Neural cell (in vitro differentiated cells): ENCODE results near the gene TRIM62. TPM values are rescaled to one million over a fixed set of nuclear protein-coding genes. Genes with fewer than 3 reads are reported as not detected.

ENCODE experiments used
- H2AFZ ChIP-seq: fragments of 200-600, 300-800 bp; sonication (generic), shearing (Covaris generic); 2 replicates; pipeline ENCODE4 v1.6.0; 2014; ENCODE audit warnings: low read depth, mild to moderate bottlenecking, antibody characterized with exemption, low read length, moderate library complexity
- H3F3A ChIP-seq: fragments of 200-600 bp; shearing (Covaris generic); 2 replicates; pipeline ENCODE4 v1.6.1; 2016; ENCODE audit warnings: mild to moderate bottlenecking, moderate library complexity, mixed read lengths, antibody characterized with exemption, low read length; ENCODE audit not compliant: insufficient read depth, poor library complexity, severe bottlenecking
- H3K27ac ChIP-seq: fragments of 200-600, 300-800 bp; sonication (generic), shearing (Covaris generic); 2 replicates; pipeline ENCODE4 v1.5.1; 2014; ENCODE audit warnings: mild to moderate bottlenecking, low read length, moderate library complexity
- H3K27me3 ChIP-seq: fragments of 300-800, 200-600 bp; sonication (generic), shearing (Covaris generic); 2 replicates; pipeline ENCODE4 v1.6.0; 2014; ENCODE audit warnings: mild to moderate bottlenecking, low read depth, low read length, moderate library complexity; ENCODE audit not compliant: insufficient read depth
- H3K36me3 ChIP-seq: fragments of 300-800, 200-600 bp; sonication (generic), shearing (Covaris generic); 2 replicates; pipeline ENCODE4 v1.5.1; 2014; ENCODE audit warnings: mild to moderate bottlenecking, antibody characterized with exemption, low read length, moderate library complexity; ENCODE audit not compliant: insufficient read depth
- H3K4me2 ChIP-seq: fragments of 300-800, 200-600 bp; sonication (generic), shearing (Covaris generic); 2 replicates; pipeline ENCODE4 v1.6.0; 2014; ENCODE audit warnings: mild to moderate bottlenecking, low read length
- H3K4me3 ChIP-seq: fragments of 300-800, 200-600 bp; sonication (generic), shearing (Covaris generic); 2 replicates; pipeline ENCODE4 v1.5.1; 2014; ENCODE audit warnings: mild to moderate bottlenecking, low read length, moderate library complexity
- H3K79me2 ChIP-seq: fragments of 200-600 bp; shearing (Covaris generic); replicated peaks from 2 replicates; pipeline ENCODE4 v1.6.0; 2014; ENCODE audit warnings: mild to moderate bottlenecking, low read length, moderate library complexity; ENCODE audit not compliant: insufficient read depth
- H3K9ac ChIP-seq: fragments of 300-800, 200-600 bp; sonication (generic), shearing (Covaris generic); 2 replicates; pipeline ENCODE4 v1.6.1; 2016; ENCODE audit warnings: mild to moderate bottlenecking, low read length, mixed read lengths
- H3K9me2 ChIP-seq: fragments of 200-600 bp; shearing (Covaris generic); 2 replicates; pipeline ENCODE4 v1.6.1; 2016; ENCODE audit warnings: mild to moderate bottlenecking, low read length, mixed read lengths; ENCODE audit not compliant: insufficient read depth
- H3K9me3 ChIP-seq: fragments of 200-600, 300-800 bp; sonication (generic), shearing (Covaris generic); 2 replicates; pipeline ENCODE4 v1.6.1; 2016; ENCODE audit warnings: mild to moderate bottlenecking, mixed run types, low read length, moderate library complexity, mixed read lengths
- H4K20me1 ChIP-seq: fragments of 200-600 bp; shearing (Covaris generic); 2 replicates; pipeline ENCODE4 v1.6.1; 2016; ENCODE audit warnings: mild to moderate bottlenecking, mixed run types; ENCODE audit not compliant: insufficient read depth
- CTCF ChIP-seq: fragments of 450-650 bp; IDR thresholded peaks from 2 replicates; pipeline ENCODE4 v1.5.1; 2014; ENCODE audit warnings: antibody characterized with exemption, mild to moderate bottlenecking, moderate library complexity; ENCODE audit not compliant: poor library complexity, severe bottlenecking
- EP300 ChIP-seq: fragments of 450-650 bp; conservative IDR thresholded peaks from 2 replicates; pipeline ENCODE4 v1.6.1; 2014; ENCODE audit warnings: antibody characterized with exemption, mild to moderate bottlenecking, moderate library complexity; ENCODE audit not compliant: poor library complexity, severe bottlenecking
- EZH2 ChIP-seq: fragments of 200-600, 300-800 bp; shearing (Covaris generic), sonication (generic); IDR thresholded peaks from 2 replicates; pipeline ENCODE4 v1.6.1; 2014; ENCODE audit warnings: antibody characterized with exemption, low read length, borderline replicate concordance, mild to moderate bottlenecking; ENCODE audit not compliant: insufficient read depth, poor library complexity, severe bottlenecking
- MXI1 ChIP-seq: fragments of 450-650 bp; conservative IDR thresholded peaks from 2 replicates; pipeline ENCODE4 v1.6.1; 2014; ENCODE audit warnings: antibody characterized with exemption, mild to moderate bottlenecking; ENCODE audit not compliant: poor library complexity, severe bottlenecking
- POLR2AphosphoS5 ChIP-seq: IDR thresholded peaks from 2 replicates; pipeline ENCODE4 v1.6.1; 2012
- RAD21 ChIP-seq: fragments of 450-650 bp; conservative IDR thresholded peaks from 2 replicates; pipeline ENCODE4 v1.6.1; 2014; ENCODE audit warnings: antibody characterized with exemption, mild to moderate bottlenecking, moderate library complexity
- SMC3 ChIP-seq: fragments of 450-650 bp; conservative IDR thresholded peaks from 2 replicates; pipeline ENCODE4 v1.6.1; 2014; ENCODE audit warnings: antibody characterized with exemption, mild to moderate bottlenecking, moderate library complexity; ENCODE audit not compliant: poor library complexity
- TAF1 ChIP-seq: IDR thresholded peaks from 2 replicates; pipeline ENCODE4 v1.6.1; 2012; ENCODE audit warnings: low read depth
- polyA plus RNA-seq: library from polyadenylated mRNA; depleted of rRNA; stranded (reverse); fragments of >200 nt; gene quantifications from 2 replicates; pipeline ENCODE4 v1.2.3, GENCODE V29; 2014
- TF ChIP-seq, protein P1 (sequence below): IDR thresholded peaks from 2 replicates; pipeline ENCODE4 v1.6.1; 2012; ENCODE audit warnings: borderline replicate concordance

TRIM62 gene
- polyA plus RNA-seq, 1 donor from 2014 or later: 4.3 TPM

- Histone ChIP-seq H3K9me3 (no peaks in the 10 kb centered on the region), H3K4me2 (no peak overlapping the region), H3K27me3 (no peaks in the 10 kb centered on the region), H3K79me2 (no peaks in the 10 kb centered on the region), H4K20me1 (no peaks in the 10 kb centered on the region), H2AFZ (no peak overlapping the region), H3K4me3 (no peak overlapping the region), H3K27ac (no peak overlapping the region), H3K9me2 (no peaks in the 10 kb centered on the region), H3K9ac (no peak overlapping the region), H3K36me3 (no peaks in the 10 kb centered on the region), H3F3A (no peaks in the 10 kb centered on the region)
- TF ChIP-seq EZH2 (no peak), POLR2AphosphoS5 (no peak), TAF1 (no peak), MXI1 (no peak), CTCF (no peak), EP300 (no peak), SMC3 (no peak), RAD21 (no peak)
- TF ChIP-seq, protein P1, sequence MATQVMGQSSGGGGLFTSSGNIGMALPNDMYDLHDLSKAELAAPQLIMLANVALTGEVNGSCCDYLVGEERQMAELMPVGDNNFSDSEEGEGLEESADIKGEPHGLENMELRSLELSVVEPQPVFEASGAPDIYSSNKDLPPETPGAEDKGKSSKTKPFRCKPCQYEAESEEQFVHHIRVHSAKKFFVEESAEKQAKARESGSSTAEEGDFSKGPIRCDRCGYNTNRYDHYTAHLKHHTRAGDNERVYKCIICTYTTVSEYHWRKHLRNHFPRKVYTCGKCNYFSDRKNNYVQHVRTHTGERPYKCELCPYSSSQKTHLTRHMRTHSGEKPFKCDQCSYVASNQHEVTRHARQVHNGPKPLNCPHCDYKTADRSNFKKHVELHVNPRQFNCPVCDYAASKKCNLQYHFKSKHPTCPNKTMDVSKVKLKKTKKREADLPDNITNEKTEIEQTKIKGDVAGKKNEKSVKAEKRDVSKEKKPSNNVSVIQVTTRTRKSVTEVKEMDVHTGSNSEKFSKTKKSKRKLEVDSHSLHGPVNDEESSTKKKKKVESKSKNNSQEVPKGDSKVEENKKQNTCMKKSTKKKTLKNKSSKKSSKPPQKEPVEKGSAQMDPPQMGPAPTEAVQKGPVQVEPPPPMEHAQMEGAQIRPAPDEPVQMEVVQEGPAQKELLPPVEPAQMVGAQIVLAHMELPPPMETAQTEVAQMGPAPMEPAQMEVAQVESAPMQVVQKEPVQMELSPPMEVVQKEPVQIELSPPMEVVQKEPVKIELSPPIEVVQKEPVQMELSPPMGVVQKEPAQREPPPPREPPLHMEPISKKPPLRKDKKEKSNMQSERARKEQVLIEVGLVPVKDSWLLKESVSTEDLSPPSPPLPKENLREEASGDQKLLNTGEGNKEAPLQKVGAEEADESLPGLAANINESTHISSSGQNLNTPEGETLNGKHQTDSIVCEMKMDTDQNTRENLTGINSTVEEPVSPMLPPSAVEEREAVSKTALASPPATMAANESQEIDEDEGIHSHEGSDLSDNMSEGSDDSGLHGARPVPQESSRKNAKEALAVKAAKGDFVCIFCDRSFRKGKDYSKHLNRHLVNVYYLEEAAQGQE: no peak
Measured at GRCh38 chr1:33170351-33171274, 11.2 kb downstream of the TRIM62 start.

GRCh38 chr1:33169290-33170055 lies 12.4 kb downstream of the TRIM62 start:
- H3K9ac ChIP-seq: no peak overlapping the region
- H3K4me3 ChIP-seq: no peak overlapping the region
- H3K4me2 ChIP-seq: no peak overlapping the region
- no peak overlapping the region for H2AFZ ChIP-seq
- no peaks in the 10 kb centered on the region for H3K9me2 ChIP-seq
- no peaks in the 10 kb centered on the region for H3F3A ChIP-seq
- no peaks in the 10 kb centered on the region for H4K20me1 ChIP-seq
- H3K36me3 ChIP-seq: no peaks in the 10 kb centered on the region
- H3K27ac ChIP-seq: no peak overlapping the region
- no peaks in the 10 kb centered on the region for H3K79me2 ChIP-seq
- no peaks in the 10 kb centered on the region for H3K27me3 ChIP-seq
- no peaks in the 10 kb centered on the region for H3K9me3 ChIP-seq
- TF ChIP-seq EZH2 (no peak), TAF1 (no peak), EP300 (no peak), RAD21 (no peak), POLR2AphosphoS5 (no peak), CTCF (no peak), MXI1 (no peak), SMC3 (no peak)
- TF ChIP-seq, protein P1: no peak
